ENCODE results near the gene SYNM. TPM values are rescaled to one million over a fixed set of nuclear protein-coding genes. Genes with fewer than 3 reads are reported as not detected.

Gene SYNM
- polyA plus RNA-seq, 1 donor from 2014 or later, result 5.7 TPM

- no peaks in the 10 kb centered on the region for H3K9me3 ChIP-seq (ENCODE audit: low read length)
- H3F3A ChIP-seq (ENCODE audit: insufficient read depth, low read length, poor library complexity, severe bottlenecking), result no peaks in the 10 kb centered on the region
- H3K36me3 ChIP-seq (ENCODE audit: insufficient read depth, low read length), result no peaks in the 10 kb centered on the region
- no peaks in the 10 kb centered on the region for H3K9me2 ChIP-seq (ENCODE audit: insufficient read depth, low read length)
- no peaks in the 10 kb centered on the region for H3K27me3 ChIP-seq (ENCODE audit: insufficient read depth, low read depth, low read length)
- no peaks in the 10 kb centered on the region for H4K20me1 ChIP-seq (ENCODE audit: insufficient read depth)
- H3K27ac ChIP-seq (ENCODE audit: low read length), result no peak overlapping the region
- H3K4me3 ChIP-seq (ENCODE audit: low read length), result no peak overlapping the region
- TF ChIP-seq MXI1 (conservative IDR thresholded peaks at IDR 0.05; ENCODE audit: poor library complexity, severe bottlenecking), result no peak
- no peak for TF ChIP-seq SMC3 (conservative IDR thresholded peaks at IDR 0.05; ENCODE audit: poor library complexity)
- no peak for TF ChIP-seq REST (IDR thresholded peaks at IDR 0.05; ENCODE audit: borderline replicate concordance)
- no peak for TF ChIP-seq RAD21 (conservative IDR thresholded peaks at IDR 0.05)
- no peak for TF ChIP-seq POLR2AphosphoS5 (IDR thresholded peaks at IDR 0.05)
- TF ChIP-seq CTCF (IDR thresholded peaks at IDR 0.05; ENCODE audit: poor library complexity, severe bottlenecking), result no peak
- H3K9ac ChIP-seq (ENCODE audit: low read length), result no peak overlapping the region
- H3K4me2 ChIP-seq (ENCODE audit: low read length), result no peak overlapping the region
- H3K79me2 ChIP-seq (replicated peaks; ENCODE audit: insufficient read depth, low read length), result no peaks in the 10 kb centered on the region
- no peak overlapping the region for H2AFZ ChIP-seq (ENCODE audit: low read depth, low read length)
These were observed 25.4 kb downstream of the SYNM start for GRCh38 chr15:99130314-99130713.

GRCh38 chr15:99130765-99131440 is 26.0 kb downstream of the SYNM start:
- H3K9ac ChIP-seq (ENCODE audit: low read length), result no peak overlapping the region
- H3K4me3 ChIP-seq (ENCODE audit: low read length), result no peak overlapping the region
- no peaks in the 10 kb centered on the region for H3K79me2 ChIP-seq (replicated peaks; ENCODE audit: insufficient read depth, low read length)
- H3K27ac ChIP-seq (ENCODE audit: low read length), result no peak overlapping the region
- H3K36me3 ChIP-seq (ENCODE audit: insufficient read depth, low read length), result no peaks in the 10 kb centered on the region
- H3K9me3 ChIP-seq (ENCODE audit: low read length), result no peaks in the 10 kb centered on the region
- TF ChIP-seq REST (IDR thresholded peaks at IDR 0.05; ENCODE audit: borderline replicate concordance) (no peak), MXI1 (conservative IDR thresholded peaks at IDR 0.05; ENCODE audit: poor library complexity, severe bottlenecking) (no peak), EZH2 (IDR thresholded peaks at IDR 0.05; ENCODE audit: borderline replicate concordance, insufficient read depth, low read length, poor library complexity, severe bottlenecking) (no peak), TAF1 (IDR thresholded peaks at IDR 0.05; ENCODE audit: low read depth) (no peak), RAD21 (conservative IDR thresholded peaks at IDR 0.05) (no peak), EP300 (conservative IDR thresholded peaks at IDR 0.05; ENCODE audit: poor library complexity, severe bottlenecking) (no peak), SMC3 (conservative IDR thresholded peaks at IDR 0.05; ENCODE audit: poor library complexity) (no peak), POLR2AphosphoS5 (IDR thresholded peaks at IDR 0.05) (no peak), CTCF (IDR thresholded peaks at IDR 0.05; ENCODE audit: poor library complexity, severe bottlenecking) (no peak)
- no peaks in the 10 kb centered on the region for H3K27me3 ChIP-seq (ENCODE audit: insufficient read depth, low read depth, low read length)
- H3K9me2 ChIP-seq (ENCODE audit: insufficient read depth, low read length), result no peaks in the 10 kb centered on the region
- H4K20me1 ChIP-seq (ENCODE audit: insufficient read depth), result no peaks in the 10 kb centered on the region
- no peaks in the 10 kb centered on the region for H3F3A ChIP-seq (ENCODE audit: insufficient read depth, low read length, poor library complexity, severe bottlenecking)
- no peak overlapping the region for H3K4me2 ChIP-seq (ENCODE audit: low read length)
- H2AFZ ChIP-seq (ENCODE audit: low read depth, low read length), result no peak overlapping the region
